MCF 10A (cell line): ENCODE measurements around the gene VSIG10L2. TPM values are rescaled to one million over a fixed set of nuclear protein-coding genes. Genes with fewer than 3 reads are reported as not detected.
A peak's percentile ranks its signal among the peaks of the same experiment; 100 is the strongest.

Experiments used
- Bru-seq: library from RNA; stranded (reverse); fragments of 400-500 nt; gene quantifications from one replicate; lab custom pipeline; 2021; lab: Mats Ljungman, UMichigan
- BruChase-seq, 2 experiments: library from RNA; stranded (reverse); fragments of 400-500 nt; gene quantifications; one replicate each; lab custom pipeline; 2021; lab: Mats Ljungman, UMichigan
- BruUV-seq: library from RNA; stranded (reverse); fragments of 400-500 nt; replicated peaks from 2 replicates; lab custom pipeline; 2021; lab: Mats Ljungman, UMichigan
- CTCF ChIA-PET: fragments of 300-600 bp; sonication (Branson Sonifier 250); formaldehyde crosslinking; extraction: SDS; loops from one replicate; lab custom pipeline; 2021; ENCODE audit warnings: antibody characterized with exemption, inconsistent platforms; lab: Yijun Ruan, JAX
- POLR2A ChIA-PET: fragments of 300-600, 350-650 bp; sonication (Branson Sonifier 250); formaldehyde crosslinking; extraction: SDS; loops from one replicate; lab custom pipeline; 2020; ENCODE audit warnings: antibody characterized with exemption, inconsistent platforms; lab: Yijun Ruan, JAX
- DNase-seq: peaks from one replicate; pipeline ENCODE4 v3.0.0-alpha.2; 2018; ENCODE audit not compliant: unreplicated experiment
- H3K27ac Mint-ChIP-seq: one replicate; pipeline ENCODE4 v1.8.0; 2022; ENCODE audit warnings: mild to moderate bottlenecking, low read depth, mixed read lengths; ENCODE audit not compliant: unreplicated experiment
- H3K27me3 Mint-ChIP-seq: one replicate; pipeline ENCODE4 v1.8.0; 2022; ENCODE audit warnings: mixed read lengths; ENCODE audit not compliant: insufficient read depth, unreplicated experiment
- H3K36me3 Mint-ChIP-seq: one replicate; pipeline ENCODE4 v1.8.0; 2022; ENCODE audit warnings: mild to moderate bottlenecking, moderate library complexity, mixed read lengths; ENCODE audit not compliant: insufficient read depth, unreplicated experiment
- H3K4me1 Mint-ChIP-seq: one replicate; pipeline ENCODE4 v1.8.0; 2022; ENCODE audit warnings: mixed read lengths; ENCODE audit not compliant: insufficient read depth, unreplicated experiment
- H3K4me3 Mint-ChIP-seq: one replicate; pipeline ENCODE4 v1.8.0; 2022; ENCODE audit warnings: mild to moderate bottlenecking, moderate library complexity, mixed read lengths; ENCODE audit not compliant: unreplicated experiment
- H3K9me3 Mint-ChIP-seq: one replicate; pipeline ENCODE4 v1.8.0; 2022; ENCODE audit warnings: mixed read lengths; ENCODE audit not compliant: unreplicated experiment
- intact Hi-C: fragments of 100-400 bp; cut with micrococcal nuclease; formaldehyde crosslinking; loops from 2 replicates; pipeline ENCODE4 v1.14.1; 2022
- long read RNA-seq: library from polyadenylated mRNA; stranded (forward); transcript quantifications from one replicate; pipeline ENCODE4 v2.0.0, GENCODE V29; 2022
- total RNA-seq: library from RNA; stranded (reverse); gene quantifications from 2 replicates; pipeline ENCODE4 v1.2.3, GENCODE V29; 2022
- TF ChIP-seq, protein P1 (sequence below): fragments of 200-600 bp; IDR thresholded peaks from one replicate; pipeline ENCODE4 v1.8.0; 2022; ENCODE audit warnings: antibody characterized with exemption, mild to moderate bottlenecking; ENCODE audit not compliant: unreplicated experiment

The VSIG10L2 gene
- total RNA-seq (not detected in 2 replicates), Bru-seq, nascent RNA (not detected), BruChase-seq, experiment 1, labeled RNA remaining after a 6-hour chase (not detected), BruChase-seq, experiment 2, labeled RNA remaining after a 2-hour chase (not detected)
- long read RNA-seq: 0 reads

DNA sequence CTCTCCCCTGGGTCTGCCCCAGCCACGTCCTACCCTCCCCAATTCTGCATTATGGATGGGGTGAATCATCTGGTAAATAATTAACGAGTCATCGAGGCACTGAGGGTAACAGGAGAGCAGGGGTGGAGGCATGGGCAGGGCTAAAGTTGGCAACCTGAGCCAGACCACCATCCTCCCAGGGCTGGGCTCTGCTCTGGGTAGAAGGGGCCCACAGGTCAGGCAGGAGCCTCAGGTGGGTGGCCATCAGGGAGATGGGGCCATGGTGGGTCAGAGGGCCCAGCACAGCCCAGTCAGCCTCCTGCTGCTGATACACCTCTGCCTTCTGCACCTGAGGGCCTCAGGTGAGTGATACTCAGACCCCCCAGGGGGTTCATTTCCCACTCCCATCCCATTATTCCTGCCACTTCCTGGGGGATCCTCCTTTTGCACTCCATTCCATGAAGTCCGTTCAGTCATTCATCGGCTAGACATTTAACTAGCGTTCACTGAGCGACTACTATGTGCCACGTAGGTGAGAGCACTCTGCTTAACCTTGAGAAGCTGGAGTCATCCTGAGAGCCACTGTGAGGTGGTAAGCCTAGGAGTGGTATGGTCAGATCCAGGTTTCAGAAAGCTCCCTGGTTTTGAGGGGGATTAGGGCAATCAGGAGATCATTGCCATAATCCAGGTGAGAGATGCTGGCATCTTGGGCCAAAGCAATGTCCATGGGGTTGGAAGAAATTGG, at the start of gene VSIG10L2:
TSS of gene VSIG10L2 (plus strand) at position 248 of the 724 bp plus-strand sequence. CDS start at position 260, 12 bp downstream.
- ChIA-PET POLR2A (no interaction called here), CTCF (interaction anchor here (0.6 to 7.4 kb wide), 5 partner anchors 20 to 324 kb away, joined by 3 to 137 read pairs (median 6); partner anchors contain the start of gene CDON)
- H3K4me3 Mint-ChIP-seq: no peak within 1 kb of the TSS
- intact Hi-C loops: no loop called here
- H3K36me3 Mint-ChIP-seq: no peaks in the 10 kb centered on the region
- no TSS peak for BruUV-seq
- no peaks in the 10 kb centered on the region for H3K9me3 Mint-ChIP-seq
- TF ChIP-seq, protein P1, sequence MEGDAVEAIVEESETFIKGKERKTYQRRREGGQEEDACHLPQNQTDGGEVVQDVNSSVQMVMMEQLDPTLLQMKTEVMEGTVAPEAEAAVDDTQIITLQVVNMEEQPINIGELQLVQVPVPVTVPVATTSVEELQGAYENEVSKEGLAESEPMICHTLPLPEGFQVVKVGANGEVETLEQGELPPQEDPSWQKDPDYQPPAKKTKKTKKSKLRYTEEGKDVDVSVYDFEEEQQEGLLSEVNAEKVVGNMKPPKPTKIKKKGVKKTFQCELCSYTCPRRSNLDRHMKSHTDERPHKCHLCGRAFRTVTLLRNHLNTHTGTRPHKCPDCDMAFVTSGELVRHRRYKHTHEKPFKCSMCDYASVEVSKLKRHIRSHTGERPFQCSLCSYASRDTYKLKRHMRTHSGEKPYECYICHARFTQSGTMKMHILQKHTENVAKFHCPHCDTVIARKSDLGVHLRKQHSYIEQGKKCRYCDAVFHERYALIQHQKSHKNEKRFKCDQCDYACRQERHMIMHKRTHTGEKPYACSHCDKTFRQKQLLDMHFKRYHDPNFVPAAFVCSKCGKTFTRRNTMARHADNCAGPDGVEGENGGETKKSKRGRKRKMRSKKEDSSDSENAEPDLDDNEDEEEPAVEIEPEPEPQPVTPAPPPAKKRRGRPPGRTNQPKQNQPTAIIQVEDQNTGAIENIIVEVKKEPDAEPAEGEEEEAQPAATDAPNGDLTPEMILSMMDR: no peak
- H3K4me1 Mint-ChIP-seq: peaks cover 9% of the 10 kb centered on the region
- no peaks in the 10 kb centered on the region for H3K27me3 Mint-ChIP-seq
- H3K27ac Mint-ChIP-seq: no peak within 1 kb of the TSS
- no peak for DNase-seq

DNA sequence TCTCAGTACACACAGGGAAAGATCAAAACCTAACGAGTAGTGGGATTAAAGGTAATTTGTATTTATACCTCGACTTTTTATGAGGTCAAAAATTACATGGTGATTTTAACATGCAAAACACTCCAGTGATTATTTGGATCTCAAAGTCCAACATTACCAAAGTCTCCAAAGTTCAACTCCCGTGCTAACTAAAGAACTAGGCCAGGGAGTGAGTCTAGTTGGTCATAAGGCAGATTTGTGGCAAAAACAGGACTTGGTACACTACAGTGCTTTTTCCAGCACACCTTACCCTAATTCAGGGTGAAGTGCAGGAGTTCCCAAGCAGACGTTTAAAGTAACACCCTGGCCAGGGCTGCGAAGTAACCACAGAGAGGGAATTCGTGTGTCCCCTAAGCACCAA, 44.0 kb upstream of the VSIG10L2 start:
- no TSS peak for BruUV-seq
- peak overlapping the region; percentile 97 for H3K4me3 Mint-ChIP-seq
- TF ChIP-seq, protein P1: no peak
- peaks cover 19% of the 10 kb centered on the region for H3K27me3 Mint-ChIP-seq
- intact Hi-C loops: no loop called here
- H3K9me3 Mint-ChIP-seq: no peaks in the 10 kb centered on the region
- no peak for DNase-seq
- CTCF ChIA-PET: no interaction called here
- peaks cover 13% of the 10 kb centered on the region for H3K4me1 Mint-ChIP-seq
- POLR2A ChIA-PET: interaction anchor here (1.7 to 2.3 kb wide), 2 partner anchors 276 to 309 kb away, joined by 7 to 13 read pairs; partner anchors contain the start of genes CHEK1, FAM118B and RPUSD4
- H3K36me3 Mint-ChIP-seq: peaks cover 32% of the 10 kb centered on the region
- no peak overlapping the region for H3K27ac Mint-ChIP-seq

DNA sequence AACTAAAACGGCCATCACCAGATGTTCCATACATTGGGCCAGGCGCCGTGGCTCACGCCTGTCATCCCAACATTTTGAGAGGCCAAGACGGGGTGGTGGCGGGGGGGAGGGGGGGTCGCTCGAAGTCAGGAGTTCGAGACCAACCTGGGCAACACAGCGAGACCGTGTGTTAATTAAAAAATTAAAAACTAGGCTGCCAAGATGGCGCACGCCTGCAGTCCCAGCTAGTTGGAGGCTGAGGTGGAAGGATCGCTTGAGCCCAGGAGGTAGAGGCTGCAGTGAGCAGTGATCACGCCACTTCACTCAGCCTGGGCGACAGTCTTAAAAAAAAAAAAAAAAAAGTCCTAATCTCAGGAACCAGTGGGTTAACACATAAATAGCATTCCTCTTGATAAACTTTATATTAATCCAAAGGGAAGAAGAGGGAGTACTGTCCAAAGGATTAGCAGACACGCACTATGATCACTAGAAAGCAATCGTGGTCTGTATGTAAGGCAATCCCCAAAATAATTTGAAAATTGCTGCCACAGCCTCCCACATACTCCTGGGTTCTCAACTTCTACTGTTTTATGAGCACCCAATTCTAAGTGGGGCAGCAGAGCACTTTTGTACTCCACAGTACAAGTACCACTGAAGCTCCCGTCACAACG, 43.4 kb upstream of the VSIG10L2 start:
- DNase-seq: peak; percentile 9
- TF ChIP-seq, protein P1: no peak
- Mint-ChIP-seq H3K4me3 (peak overlapping the region; percentile 97), H3K27me3 (peaks cover 19% of the 10 kb centered on the region), H3K36me3 (peaks cover 26% of the 10 kb centered on the region), H3K9me3 (no peaks in the 10 kb centered on the region), H3K27ac (peak overlapping the region; percentile 90), H3K4me1 (peaks cover 10% of the 10 kb centered on the region)
- POLR2A ChIA-PET: interaction anchor here (0.7 to 2.3 kb wide), 12 partner anchors 8 to 331 kb away, joined by 3 to 25 read pairs (median 6); partner anchors contain the start of genes CHEK1, FAM118B, HYLS1 and RPUSD4
- TSS peak; percentile 76 for BruUV-seq
- CTCF ChIA-PET: interaction anchor here (0.9 to 1.9 kb wide), 5 partner anchors 13 to 159 kb away, joined by 3 to 7 read pairs (median 4); partner anchors contain the start of gene HYLS1
- intact Hi-C loops: no loop called here
